ENCODE measurements around the gene KCNJ12. TPM values are rescaled to one million over a fixed set of nuclear protein-coding genes. Genes with fewer than 3 reads are reported as not detected.
"Not testable (repeated sequence)": the region's sequence is repeated elsewhere in the genome, so short reads cannot be mapped to it uniquely, and the experiment has no call there.

Gene KCNJ12
- total RNA-seq, 1 donor = 1.7 TPM

- DNase-seq (ENCODE audit: low read depth) = no peak
- no peak for TF ChIP-seq CTCF (IDR thresholded peaks at IDR 0.05; ENCODE audit: insufficient read depth, low read length)
- no peak overlapping the region for H3K4me3 ChIP-seq (ENCODE audit: low read depth, low read length)
Observed at GRCh38 chr17:21419299-21420239, 43.4 kb downstream of the KCNJ12 start.

GRCh38 chr17:21420503-21421090, 44.4 kb downstream of the KCNJ12 start:
- not testable (repeated sequence) for DNase-seq (ENCODE audit: low read depth); H3K4me3 ChIP-seq (ENCODE audit: low read depth, low read length)

- DNase-seq (ENCODE audit: low read depth); H3K4me3 ChIP-seq (ENCODE audit: low read depth, low read length): not testable (repeated sequence)
Observed at GRCh38 chr17:21421421-21422310, 45.5 kb downstream of the KCNJ12 start.

GRCh38 chr17:21422311-21423189, 46.4 kb downstream of the KCNJ12 start:
- not testable (repeated sequence) for DNase-seq (ENCODE audit: low read depth); H3K4me3 ChIP-seq (ENCODE audit: low read depth, low read length)

- H3K4me3 ChIP-seq (ENCODE audit: low read depth, low read length); DNase-seq (ENCODE audit: low read depth): not testable (repeated sequence)
Observed at GRCh38 chr17:21423190-21423493, 47.0 kb downstream of the KCNJ12 start.

GRCh38 chr17:21424697-21425096, 48.5 kb downstream of the KCNJ12 start:
- not testable (repeated sequence) for DNase-seq (ENCODE audit: low read depth); H3K4me3 ChIP-seq (ENCODE audit: low read depth, low read length)

- no peak for DNase-seq (ENCODE audit: low read depth)
- no peak for TF ChIP-seq CTCF (IDR thresholded peaks at IDR 0.05; ENCODE audit: insufficient read depth, low read length)
- H3K4me3 ChIP-seq (ENCODE audit: low read depth, low read length) = no peak overlapping the region
Observed at GRCh38 chr17:21425321-21425720, 49.2 kb downstream of the KCNJ12 start.

GRCh38 chr17:21425736-21426135, 49.6 kb downstream of the KCNJ12 start:
- no peak for DNase-seq (ENCODE audit: low read depth)
- no peak for TF ChIP-seq CTCF (IDR thresholded peaks at IDR 0.05; ENCODE audit: insufficient read depth, low read length)
- H3K4me3 ChIP-seq (ENCODE audit: low read depth, low read length) = no peak overlapping the region

- not testable (repeated sequence) for H3K4me3 ChIP-seq (ENCODE audit: low read depth, low read length); DNase-seq (ENCODE audit: low read depth)
Observed at GRCh38 chr17:21426246-21426645, 50.1 kb downstream of the KCNJ12 start.

GRCh38 chr17:21426876-21427275, 50.7 kb downstream of the KCNJ12 start:
- DNase-seq (ENCODE audit: low read depth) = not testable (repeated sequence)

GRCh38 chr17:21427727-21428126, 51.6 kb downstream of the KCNJ12 start:
- H3K4me3 ChIP-seq (ENCODE audit: low read depth, low read length) = not testable (repeated sequence)

More at GRCh38 chr17:21426876-21427275, 50.7 kb downstream of the KCNJ12 start:
- H3K4me3 ChIP-seq (ENCODE audit: low read depth, low read length) = not testable (repeated sequence)

GRCh38 chr17:21428752-21429424, 52.7 kb downstream of the KCNJ12 start:
- not testable (repeated sequence) for H3K4me3 ChIP-seq (ENCODE audit: low read depth, low read length)
- peak; percentile 66 for DNase-seq (ENCODE audit: low read depth)

More at GRCh38 chr17:21427727-21428126, 51.6 kb downstream of the KCNJ12 start:
- DNase-seq (ENCODE audit: low read depth) = peak; percentile 7

Measured in fibroblast of the aortic adventitia (primary cell).